HepG2 (cell line): ENCODE measurements around the gene FAM83F. TPM values are rescaled to one million over a fixed set of nuclear protein-coding genes. Genes with fewer than 3 reads are reported as not detected.
A peak's percentile ranks its signal among the peaks of the same experiment; 100 is the strongest.

Experiments used
- ARID2 ChIP-seq: sonication (generic); formaldehyde crosslinking; IDR thresholded peaks from 2 replicates; pipeline ENCODE4 v1.8.1; 2022; ENCODE audit warnings: mild to moderate bottlenecking, missing genetic modification reagents, borderline replicate concordance
- ESRRA ChIP-seq: sonication (generic); formaldehyde crosslinking; IDR thresholded peaks from 2 replicates; pipeline ENCODE4 v1.5.1; 2020; ENCODE audit warnings: mild to moderate bottlenecking, low read depth, missing genetic modification reagents
- FIP1L1 ChIP-seq: fragments of 200-400 bp; formaldehyde crosslinking; IDR thresholded peaks from 2 replicates; pipeline ENCODE4 v1.6.1; 2018; ENCODE audit warnings: low read depth, mild to moderate bottlenecking, low read length, moderate library complexity, borderline replicate concordance; ENCODE audit not compliant: insufficient read depth
- FOSL2 ChIP-seq: sonication (generic); formaldehyde crosslinking; IDR thresholded peaks from 2 replicates; pipeline ENCODE4 v1.4.0; 2020; ENCODE audit warnings: missing genetic modification reagents
- GTF2F1 ChIP-seq: fragments of 150-350 bp; IDR thresholded peaks from 2 replicates; pipeline ENCODE4 v1.6.1; 2014; ENCODE audit warnings: low read length
- GTF3A ChIP-seq: sonication (generic); formaldehyde crosslinking; conservative IDR thresholded peaks from 2 replicates; pipeline ENCODE4 v1.4.0; 2020; ENCODE audit warnings: mild to moderate bottlenecking, missing genetic modification reagents
- HNF4G ChIP-seq, 2 experiments: sonication (generic) in 1 of 2; formaldehyde crosslinking in 1 of 2; IDR thresholded peaks; 2 replicates each; pipeline versions ENCODE4 v1.4.0 to v1.6.1; 2011 to 2020; ENCODE audit warnings: borderline replicate concordance in 2 of 2, low read depth in 2 of 2, mild to moderate bottlenecking in 2 of 2, low read length in 1 of 2, missing genetic modification reagents in 1 of 2, moderate library complexity in 1 of 2
- IKZF1 ChIP-seq: fragments of 450-650 bp; IDR thresholded peaks from 2 replicates; pipeline ENCODE4 v1.7.1; 2016
- ISX ChIP-seq: sonication (generic); formaldehyde crosslinking; conservative IDR thresholded peaks from 2 replicates; pipeline ENCODE4 v1.5.0; 2020; ENCODE audit warnings: missing genetic modification reagents
- JARID2 ChIP-seq: sonication (generic); formaldehyde crosslinking; IDR thresholded peaks from 2 replicates; pipeline ENCODE4 v1.8.1; 2023; ENCODE audit warnings: missing genetic modification reagents, inconsistent platforms; ENCODE audit not compliant: insufficient replicate concordance
- KLF11 ChIP-seq: IDR thresholded peaks from 2 replicates; pipeline ENCODE4 v1.6.1; 2016; ENCODE audit warnings: missing compliant biosample characterization
- SNAI1 ChIP-seq: sonication (generic); formaldehyde crosslinking; IDR thresholded peaks from 2 replicates; pipeline ENCODE4 v1.5.0; 2020; ENCODE audit warnings: mild to moderate bottlenecking, missing genetic modification reagents, borderline replicate concordance
- TCF7L2 ChIP-seq: IDR thresholded peaks from 2 replicates; pipeline ENCODE4 v1.6.1; 2011; ENCODE audit warnings: mild to moderate bottlenecking, low read depth, low read length, moderate library complexity
- ZBTB42 ChIP-seq: sonication (generic); formaldehyde crosslinking; IDR thresholded peaks from 2 replicates; pipeline ENCODE4 v1.5.0; 2020; ENCODE audit warnings: mild to moderate bottlenecking, missing genetic modification reagents
- ZNF260 ChIP-seq: sonication (generic); formaldehyde crosslinking; IDR thresholded peaks from 2 replicates; pipeline ENCODE4 v1.4.0; 2020; ENCODE audit warnings: missing genetic modification reagents, low read depth, mild to moderate bottlenecking, borderline replicate concordance
- ZNF550 ChIP-seq: sonication (generic); formaldehyde crosslinking; IDR thresholded peaks from 2 replicates; pipeline ENCODE4 v1.4.0; 2020; ENCODE audit warnings: mild to moderate bottlenecking, missing genetic modification reagents, borderline replicate concordance
- ZNF773 ChIP-seq: sonication (generic); formaldehyde crosslinking; IDR thresholded peaks from 2 replicates; pipeline ENCODE4 v1.4.0; 2020; ENCODE audit warnings: missing genetic modification reagents, borderline replicate concordance
- polyA plus RNA-seq, 8 experiments: library from polyadenylated mRNA; depleted of rRNA in 3 of 8; stranded (reverse) in 7 of 8; unstranded in 1 of 8; fragments of >200 nt; fragmentation: Illumina TruSeq in 4 of 8; extraction: Trizol in 4 of 8; gene quantifications; 2 replicates each; pipeline versions ENCODE4 v1.2.1 to v1.2.3, GENCODE V29; 2011 to 2016; ENCODE audit warnings: low read depth in 4 of 8, missing spikeins in 1 of 8, mixed read lengths in 1 of 8; ENCODE audit not compliant: insufficient read depth in 1 of 8
- total RNA-seq, 5 experiments: library from RNA; depleted of rRNA; stranded (reverse); fragments of >200 nt; fragmentation: Illumina TruSeq; extraction: Trizol; gene quantifications; 2 replicates each; pipeline ENCODE4 v1.2.3, GENCODE V29; 2016; ENCODE audit warnings: low read depth in 1 of 5
- TF ChIP-seq, protein P1 (sequence below): sonication (generic); formaldehyde crosslinking; IDR thresholded peaks from 2 replicates; pipeline ENCODE4 v1.4.0; 2020; ENCODE audit warnings: missing genetic modification reagents
- TF ChIP-seq, protein P2 (sequence below): sonication (generic); formaldehyde crosslinking; IDR thresholded peaks from 2 replicates; pipeline ENCODE4 v1.4.0; 2020; ENCODE audit warnings: missing genetic modification reagents
- TF ChIP-seq, protein P3 (sequence below): sonication (generic); formaldehyde crosslinking; IDR thresholded peaks from 2 replicates; pipeline ENCODE4 v1.4.0; 2020; ENCODE audit warnings: mild to moderate bottlenecking, missing genetic modification reagents
- TF ChIP-seq, protein P4 (sequence below): sonication (generic); formaldehyde crosslinking; conservative IDR thresholded peaks from 2 replicates; pipeline ENCODE4 v1.8.1; 2023; ENCODE audit warnings: missing genetic modification reagents

Gene FAM83F
- total and polyA plus RNA-seq, 2 of the 13 experiments (the other 11 are each of a cell fraction or from before 2014, with no cell fraction given): not detected

DNA sequence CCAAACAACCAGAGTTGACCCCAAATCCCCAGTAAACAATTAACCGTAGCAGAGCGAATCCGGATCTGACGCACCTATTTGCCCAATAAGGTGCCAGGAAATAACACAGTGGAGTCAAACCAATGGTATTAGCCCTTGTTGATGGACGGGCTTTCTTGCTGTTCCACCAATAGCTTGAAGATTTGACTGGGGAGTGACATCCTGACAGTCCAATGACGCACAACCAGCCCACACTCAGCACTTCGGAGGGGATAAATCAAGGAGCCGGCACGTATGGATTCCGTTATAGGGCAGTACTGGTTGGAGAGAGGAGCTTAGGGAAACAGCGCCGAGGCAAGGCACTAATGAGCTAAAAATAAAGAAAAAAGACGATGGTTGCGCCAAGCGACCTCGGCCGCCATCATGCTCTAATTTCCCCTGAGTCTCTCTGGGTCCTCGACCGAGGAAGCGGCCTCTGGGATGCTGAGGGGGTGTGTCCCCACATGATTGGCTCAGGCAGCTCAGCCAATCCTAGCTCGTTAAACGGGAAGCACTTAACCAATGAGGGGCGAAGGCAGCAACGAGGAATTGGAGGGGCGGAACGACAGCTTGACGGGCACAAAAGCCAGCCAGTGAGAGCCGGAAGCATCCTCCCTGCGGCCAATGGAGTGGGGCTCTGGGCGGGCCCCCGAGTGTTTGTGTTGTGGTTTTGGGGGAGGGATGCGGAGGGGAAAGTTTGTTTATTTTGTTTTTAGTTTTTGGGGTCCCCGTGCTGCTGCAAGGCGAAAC is 49.5 kb downstream of the FAM83F start (continued):
- TF ChIP-seq ISX (CRISPR knock-in tag) (no peak), GTF3A (no peak), TCF7L2 (no peak), IKZF1 (no peak), JARID2 (CRISPR knock-in tag) (no peak), ZBTB42 (CRISPR knock-in tag) (no peak), HNF4G (IDR thresholded peaks at IDR 0.05; ENCODE audit: borderline replicate concordance, low read depth, low read length) (no peak), HNF4G (CRISPR knock-in tag; IDR thresholded peaks at IDR 0.05; ENCODE audit: borderline replicate concordance, low read depth) (no peak), ZNF773 (CRISPR knock-in tag) (no peak), FIP1L1 (no peak), GTF2F1 (no peak), FOSL2 (no peak), ZNF550 (no peak), ESRRA (CRISPR knock-in tag) (no peak), ARID2 (no peak), ZNF260 (no peak), KLF11 (CRISPR knock-in tag) (no peak), SNAI1 (CRISPR knock-in tag) (no peak)
- TF ChIP-seq, protein P1, sequence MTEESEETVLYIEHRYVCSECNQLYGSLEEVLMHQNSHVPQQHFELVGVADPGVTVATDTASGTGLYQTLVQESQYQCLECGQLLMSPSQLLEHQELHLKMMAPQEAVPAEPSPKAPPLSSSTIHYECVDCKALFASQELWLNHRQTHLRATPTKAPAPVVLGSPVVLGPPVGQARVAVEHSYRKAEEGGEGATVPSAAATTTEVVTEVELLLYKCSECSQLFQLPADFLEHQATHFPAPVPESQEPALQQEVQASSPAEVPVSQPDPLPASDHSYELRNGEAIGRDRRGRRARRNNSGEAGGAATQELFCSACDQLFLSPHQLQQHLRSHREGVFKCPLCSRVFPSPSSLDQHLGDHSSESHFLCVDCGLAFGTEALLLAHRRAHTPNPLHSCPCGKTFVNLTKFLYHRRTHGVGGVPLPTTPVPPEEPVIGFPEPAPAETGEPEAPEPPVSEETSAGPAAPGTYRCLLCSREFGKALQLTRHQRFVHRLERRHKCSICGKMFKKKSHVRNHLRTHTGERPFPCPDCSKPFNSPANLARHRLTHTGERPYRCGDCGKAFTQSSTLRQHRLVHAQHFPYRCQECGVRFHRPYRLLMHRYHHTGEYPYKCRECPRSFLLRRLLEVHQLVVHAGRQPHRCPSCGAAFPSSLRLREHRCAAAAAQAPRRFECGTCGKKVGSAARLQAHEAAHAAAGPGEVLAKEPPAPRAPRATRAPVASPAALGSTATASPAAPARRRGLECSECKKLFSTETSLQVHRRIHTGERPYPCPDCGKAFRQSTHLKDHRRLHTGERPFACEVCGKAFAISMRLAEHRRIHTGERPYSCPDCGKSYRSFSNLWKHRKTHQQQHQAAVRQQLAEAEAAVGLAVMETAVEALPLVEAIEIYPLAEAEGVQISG (CRISPR knock-in tag): peak; percentile 26; the same call in 1 of the 2 replicates
- TF ChIP-seq, protein P2, sequence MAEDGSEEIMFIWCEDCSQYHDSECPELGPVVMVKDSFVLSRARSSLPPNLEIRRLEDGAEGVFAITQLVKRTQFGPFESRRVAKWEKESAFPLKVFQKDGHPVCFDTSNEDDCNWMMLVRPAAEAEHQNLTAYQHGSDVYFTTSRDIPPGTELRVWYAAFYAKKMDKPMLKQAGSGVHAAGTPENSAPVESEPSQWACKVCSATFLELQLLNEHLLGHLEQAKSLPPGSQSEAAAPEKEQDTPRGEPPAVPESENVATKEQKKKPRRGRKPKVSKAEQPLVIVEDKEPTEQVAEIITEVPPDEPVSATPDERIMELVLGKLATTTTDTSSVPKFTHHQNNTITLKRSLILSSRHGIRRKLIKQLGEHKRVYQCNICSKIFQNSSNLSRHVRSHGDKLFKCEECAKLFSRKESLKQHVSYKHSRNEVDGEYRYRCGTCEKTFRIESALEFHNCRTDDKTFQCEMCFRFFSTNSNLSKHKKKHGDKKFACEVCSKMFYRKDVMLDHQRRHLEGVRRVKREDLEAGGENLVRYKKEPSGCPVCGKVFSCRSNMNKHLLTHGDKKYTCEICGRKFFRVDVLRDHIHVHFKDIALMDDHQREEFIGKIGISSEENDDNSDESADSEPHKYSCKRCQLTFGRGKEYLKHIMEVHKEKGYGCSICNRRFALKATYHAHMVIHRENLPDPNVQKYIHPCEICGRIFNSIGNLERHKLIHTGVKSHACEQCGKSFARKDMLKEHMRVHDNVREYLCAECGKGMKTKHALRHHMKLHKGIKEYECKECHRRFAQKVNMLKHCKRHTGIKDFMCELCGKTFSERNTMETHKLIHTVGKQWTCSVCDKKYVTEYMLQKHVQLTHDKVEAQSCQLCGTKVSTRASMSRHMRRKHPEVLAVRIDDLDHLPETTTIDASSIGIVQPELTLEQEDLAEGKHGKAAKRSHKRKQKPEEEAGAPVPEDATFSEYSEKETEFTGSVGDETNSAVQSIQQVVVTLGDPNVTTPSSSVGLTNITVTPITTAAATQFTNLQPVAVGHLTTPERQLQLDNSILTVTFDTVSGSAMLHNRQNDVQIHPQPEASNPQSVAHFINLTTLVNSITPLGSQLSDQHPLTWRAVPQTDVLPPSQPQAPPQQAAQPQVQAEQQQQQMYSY (CRISPR knock-in tag): 0 out of 2 replicates have a peak, but pooled peaks have one; percentile 20
- TF ChIP-seq, protein P3, sequence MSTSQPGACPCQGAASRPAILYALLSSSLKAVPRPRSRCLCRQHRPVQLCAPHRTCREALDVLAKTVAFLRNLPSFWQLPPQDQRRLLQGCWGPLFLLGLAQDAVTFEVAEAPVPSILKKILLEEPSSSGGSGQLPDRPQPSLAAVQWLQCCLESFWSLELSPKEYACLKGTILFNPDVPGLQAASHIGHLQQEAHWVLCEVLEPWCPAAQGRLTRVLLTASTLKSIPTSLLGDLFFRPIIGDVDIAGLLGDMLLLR: no peak
- TF ChIP-seq, protein P4, sequence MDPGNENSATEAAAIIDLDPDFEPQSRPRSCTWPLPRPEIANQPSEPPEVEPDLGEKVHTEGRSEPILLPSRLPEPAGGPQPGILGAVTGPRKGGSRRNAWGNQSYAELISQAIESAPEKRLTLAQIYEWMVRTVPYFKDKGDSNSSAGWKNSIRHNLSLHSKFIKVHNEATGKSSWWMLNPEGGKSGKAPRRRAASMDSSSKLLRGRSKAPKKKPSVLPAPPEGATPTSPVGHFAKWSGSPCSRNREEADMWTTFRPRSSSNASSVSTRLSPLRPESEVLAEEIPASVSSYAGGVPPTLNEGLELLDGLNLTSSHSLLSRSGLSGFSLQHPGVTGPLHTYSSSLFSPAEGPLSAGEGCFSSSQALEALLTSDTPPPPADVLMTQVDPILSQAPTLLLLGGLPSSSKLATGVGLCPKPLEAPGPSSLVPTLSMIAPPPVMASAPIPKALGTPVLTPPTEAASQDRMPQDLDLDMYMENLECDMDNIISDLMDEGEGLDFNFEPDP (CRISPR knock-in tag): no peak
